ENCODE measurements around the gene LRRC37A2.
"Not testable (repeated sequence)": the region's sequence is repeated elsewhere in the genome, so short reads cannot be mapped to it uniquely, and the experiment has no call there.

LRRC37A2 gene

GRCh38 chr17:46512168-46512567, at the start of gene LRRC37A2:
LRRC37A2 (plus strand) TSS chr17:46512468; CDS start chr17:46512713, 245 bp downstream.
- not testable (repeated sequence) for DNase-seq

DNA sequence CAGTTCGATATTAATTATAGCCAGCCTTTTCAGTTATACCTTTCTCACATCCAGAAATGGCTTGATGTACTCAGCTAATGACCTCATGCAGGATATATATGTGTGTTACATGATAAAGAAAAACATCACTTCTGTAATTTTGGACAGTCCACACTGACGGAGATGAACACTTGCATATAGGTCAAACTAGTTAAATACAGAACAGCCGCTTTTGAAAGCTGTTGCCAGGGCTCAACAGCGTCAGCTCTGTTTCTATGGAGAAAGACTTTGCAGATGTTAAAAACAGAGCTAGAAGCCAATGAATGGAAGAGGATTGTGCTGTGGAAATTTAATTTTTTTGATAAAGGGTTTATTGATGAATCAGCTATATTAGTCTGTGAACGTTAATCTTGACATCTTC, 44.6 kb upstream of the LRRC37A2 start:
- not testable (repeated sequence) for DNase-seq

GRCh38 chr17:46474489-46474888, 37.8 kb upstream of the LRRC37A2 start:
- not testable (repeated sequence) for DNase-seq

GRCh38 chr17:46475583-46475982, 36.7 kb upstream of the LRRC37A2 start:
- DNase-seq, result not testable (repeated sequence)

GRCh38 chr17:46478823-46479222, 33.4 kb upstream of the LRRC37A2 start:
- not testable (repeated sequence) for DNase-seq

GRCh38 chr17:46481310-46481709, 31.0 kb upstream of the LRRC37A2 start:
- not testable (repeated sequence) for DNase-seq

GRCh38 chr17:46492021-46492420, 20.2 kb upstream of the LRRC37A2 start:
- not testable (repeated sequence) for DNase-seq

GRCh38 chr17:46499437-46500139, 12.7 kb upstream of the LRRC37A2 start:
- not testable (repeated sequence) for DNase-seq

- not testable (repeated sequence) for DNase-seq
These were observed 6.4 kb upstream of the LRRC37A2 start for GRCh38 chr17:46505896-46506295.

DNA sequence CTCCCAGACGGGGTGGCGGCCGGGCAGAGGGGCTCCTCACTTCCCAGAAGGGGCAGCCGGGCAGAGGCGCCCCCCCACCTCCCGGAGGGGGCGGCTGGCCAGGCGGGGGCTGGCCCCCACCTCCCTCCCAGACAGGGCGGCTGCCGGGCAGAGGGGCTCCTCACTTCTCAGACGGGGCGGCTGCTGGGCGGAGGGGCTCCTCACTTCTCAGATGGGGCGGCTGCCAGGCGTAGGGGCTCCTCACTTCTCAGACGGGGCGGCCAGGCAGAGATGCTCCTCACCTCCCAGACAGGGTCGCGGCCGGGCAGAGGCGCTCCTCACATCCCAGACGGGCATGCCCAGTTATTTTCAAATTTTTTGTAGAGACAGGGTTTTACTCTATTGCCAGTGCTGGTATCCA, 22.4 kb downstream of the LRRC37A2 start:
- DNase-seq, result not testable (repeated sequence)

GRCh38 chr17:46548607-46549006, 36.3 kb downstream of the LRRC37A2 start:
- DNase-seq, result not testable (repeated sequence)

GRCh38 chr17:46559155-46559554, 46.9 kb downstream of the LRRC37A2 start:
- not testable (repeated sequence) for DNase-seq

DNA sequence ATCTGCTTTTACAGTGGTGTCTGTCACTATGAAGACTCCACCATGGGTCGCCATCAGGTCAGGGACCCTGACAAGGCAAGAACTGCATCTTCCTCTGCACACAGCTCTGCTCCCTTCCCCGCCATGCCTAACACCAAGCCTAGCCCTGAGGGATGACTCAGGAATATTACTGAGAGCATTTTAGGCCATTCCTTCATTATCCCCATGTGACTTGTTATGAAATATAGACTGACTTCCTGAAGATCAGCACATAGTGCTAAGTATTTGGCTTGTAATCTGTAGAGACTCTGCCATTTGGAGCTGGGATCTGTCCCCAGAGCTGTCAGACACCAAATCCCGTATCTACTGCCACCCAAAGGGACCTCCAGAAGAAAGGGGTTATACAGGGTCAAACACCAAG, 47.8 kb downstream of the LRRC37A2 start:
- DNase-seq, result not testable (repeated sequence)

- DNase-seq, result not testable (repeated sequence)
These were observed 54.0 kb downstream of the LRRC37A2 start for GRCh38 chr17:46566284-46566683.

GRCh38 chr17:46566980-46567379, 54.7 kb downstream of the LRRC37A2 start:
- DNase-seq, result not testable (repeated sequence)

GRCh38 chr17:46571796-46572195, 59.5 kb downstream of the LRRC37A2 start:
- DNase-seq, result not testable (repeated sequence)

GRCh38 chr17:46579083-46580075, 67.1 kb downstream of the LRRC37A2 start, which contains the start of gene ARL17A:
ARL17A (minus strand) TSS chr17:46579691; CDS start chr17:46576322, 3,369 bp downstream.
- not testable (repeated sequence) for DNase-seq

GRCh38 chr17:46580082-46580481, 67.8 kb downstream of the LRRC37A2 start:
- DNase-seq, result not testable (repeated sequence)

DNA sequence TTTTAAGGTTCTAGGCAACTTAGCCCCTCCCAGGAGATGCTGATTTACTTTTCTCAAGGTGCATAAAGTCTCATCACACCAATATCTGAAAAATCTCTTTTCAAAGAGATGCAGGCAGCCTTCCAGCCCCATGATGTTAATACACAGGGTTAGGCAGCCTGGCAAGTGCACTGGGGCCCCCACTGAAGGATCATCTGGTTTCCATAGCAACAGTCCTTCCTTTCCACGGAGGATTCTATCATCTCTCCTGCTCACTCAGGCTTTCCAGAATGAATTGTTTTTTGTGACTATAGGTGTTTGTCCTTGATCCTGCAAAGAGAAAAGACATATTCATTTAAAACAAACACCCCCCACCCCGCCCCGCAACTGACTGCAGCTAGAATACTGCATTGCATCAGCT, 73.2 kb downstream of the LRRC37A2 start:
- not testable (repeated sequence) for DNase-seq

DNA sequence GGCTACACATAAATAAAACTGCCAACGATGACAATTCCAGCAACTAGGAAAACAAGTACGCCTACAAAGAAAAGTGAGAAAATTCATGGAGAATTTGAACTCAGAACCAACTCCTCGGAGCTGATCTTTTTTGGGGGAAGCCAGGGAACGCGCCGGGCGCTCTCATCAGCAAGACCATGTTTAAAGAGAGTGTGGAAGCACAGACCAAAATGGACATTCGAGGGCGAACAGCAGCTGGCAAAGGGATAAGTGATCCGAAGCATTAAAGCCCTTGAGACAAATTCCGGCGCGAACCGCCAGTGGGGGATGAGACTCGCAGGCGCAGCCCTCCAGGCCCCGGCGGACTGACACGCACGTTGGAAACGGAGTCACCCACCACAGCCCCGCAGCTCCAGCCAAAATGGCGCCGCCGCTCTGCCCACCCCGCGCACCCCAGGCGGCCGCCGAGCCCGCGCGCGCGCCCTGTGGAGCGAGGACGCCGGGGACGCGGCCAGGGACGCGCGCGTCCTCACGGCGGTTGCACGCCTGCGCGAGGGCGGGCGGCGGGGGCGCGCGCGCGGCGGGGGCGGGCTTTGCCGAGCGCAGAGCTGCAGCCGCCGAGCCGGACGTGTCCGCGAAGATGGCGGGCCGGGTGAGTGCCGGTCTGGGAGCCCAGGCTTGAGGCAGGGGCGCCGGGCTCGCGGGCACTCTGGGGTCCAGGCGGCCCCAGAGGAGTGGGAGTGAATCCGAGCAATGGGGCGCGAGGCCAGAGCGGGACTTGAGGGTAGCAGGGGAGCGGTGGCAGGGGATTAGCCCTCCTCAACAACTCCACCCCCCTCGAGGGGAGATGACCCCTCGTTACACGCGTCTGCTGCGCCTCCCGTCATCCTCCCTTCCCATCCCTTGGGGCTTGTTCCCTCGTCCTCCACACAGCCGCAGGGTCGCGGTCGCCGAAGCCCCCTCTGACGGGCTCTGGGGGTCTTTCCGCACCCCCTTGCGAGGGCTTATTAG, 78.2 kb downstream of the LRRC37A2 start, which contains the start of gene NSF:
TSS of gene NSF (plus strand) at position 513 of the 990 bp plus-strand sequence. CDS start at position 620, 107 bp downstream.
- not testable (repeated sequence) for DNase-seq

- DNase-seq, result not testable (repeated sequence)
These were observed 79.1 kb downstream of the LRRC37A2 start for GRCh38 chr17:46591332-46591731.
